GM18861 (cell line): ENCODE results near the gene HOXB1.

Experiments
- ATAC-seq: cut with Tn5 transposase; IDR thresholded peaks from one replicate; pipeline ENCODE4 v1.9.1; 2021; ENCODE audit not compliant: unreplicated experiment

HOXB1 gene

DNA sequence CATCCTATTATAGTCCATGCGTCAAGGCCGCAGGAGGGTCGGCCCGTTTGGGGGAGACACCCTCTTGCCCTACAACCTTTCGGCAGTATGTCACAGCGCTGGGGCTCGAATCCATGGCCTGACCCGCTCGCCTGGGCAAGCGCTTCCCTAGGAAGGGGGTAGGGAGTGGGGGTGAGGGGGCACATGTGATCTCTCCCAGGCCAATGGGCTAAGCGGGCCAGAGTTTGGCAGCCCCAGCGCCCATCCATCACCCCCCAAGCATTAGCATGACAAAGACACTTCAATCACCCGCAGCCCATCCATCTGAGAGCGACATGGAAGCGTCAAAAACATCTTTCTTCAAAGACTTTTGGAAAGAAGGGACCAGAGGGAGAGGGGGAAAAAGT is at the start of gene HOXB1:
Gene HOXB1, minus strand, starts transcription at position 125 of the 386 bp plus-strand sequence. Its CDS starts 107 bp downstream, at position 18.
- ATAC-seq = no peak

DNA sequence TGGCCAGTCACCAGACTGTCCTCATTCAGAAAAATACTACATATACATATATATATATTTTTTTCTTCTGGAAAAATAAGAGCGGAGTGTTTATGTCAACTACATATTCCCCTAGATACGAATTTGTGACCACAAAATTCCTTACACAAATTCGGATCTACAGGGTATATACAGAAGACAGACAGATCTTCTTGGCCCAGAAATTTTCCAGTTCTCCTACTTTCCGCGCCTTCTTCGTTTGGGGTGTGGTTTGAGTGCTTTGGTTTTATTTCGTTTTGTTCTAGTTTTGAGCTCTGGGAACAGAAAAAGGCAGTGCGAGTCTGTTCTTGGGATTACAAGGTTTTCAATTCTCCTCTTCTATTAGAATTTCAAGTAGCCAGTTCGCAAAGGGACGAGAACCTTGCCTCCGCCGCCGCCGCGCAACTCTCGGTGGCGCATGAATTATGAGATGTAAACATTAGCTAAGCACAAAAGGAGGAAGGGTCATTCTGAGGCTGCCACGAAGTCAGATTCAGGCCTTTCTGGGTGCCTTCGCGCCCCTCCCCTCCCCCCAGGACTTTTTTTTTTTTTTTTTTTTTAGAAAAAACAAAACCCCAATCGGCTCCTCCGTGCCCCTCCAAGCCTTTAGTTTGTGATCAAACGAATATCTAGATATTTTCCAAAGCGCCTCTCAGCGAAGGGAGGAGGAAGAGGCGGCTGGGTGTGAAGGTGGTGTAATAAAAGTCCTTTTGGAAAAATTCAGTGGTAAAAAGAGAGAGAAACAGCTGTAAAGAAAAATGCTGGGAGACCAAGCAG is 49.1 kb upstream of the HOXB1 start:
- ATAC-seq = no peak

DNA sequence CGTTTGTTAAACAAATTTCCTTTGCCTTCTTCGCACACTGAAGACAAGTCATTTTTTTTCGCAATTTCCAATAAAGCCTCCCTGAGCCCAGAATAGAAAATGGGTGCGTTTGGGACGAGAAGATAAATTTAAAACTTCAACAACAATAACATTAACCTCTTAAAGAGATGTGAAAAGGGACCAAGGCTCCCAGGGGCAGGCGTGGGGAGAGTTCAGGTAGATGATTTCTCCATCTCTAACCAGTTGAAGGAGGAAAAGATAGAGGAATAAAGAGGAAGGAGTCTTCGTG is 48.6 kb upstream of the HOXB1 start:
- no peak for ATAC-seq

DNA sequence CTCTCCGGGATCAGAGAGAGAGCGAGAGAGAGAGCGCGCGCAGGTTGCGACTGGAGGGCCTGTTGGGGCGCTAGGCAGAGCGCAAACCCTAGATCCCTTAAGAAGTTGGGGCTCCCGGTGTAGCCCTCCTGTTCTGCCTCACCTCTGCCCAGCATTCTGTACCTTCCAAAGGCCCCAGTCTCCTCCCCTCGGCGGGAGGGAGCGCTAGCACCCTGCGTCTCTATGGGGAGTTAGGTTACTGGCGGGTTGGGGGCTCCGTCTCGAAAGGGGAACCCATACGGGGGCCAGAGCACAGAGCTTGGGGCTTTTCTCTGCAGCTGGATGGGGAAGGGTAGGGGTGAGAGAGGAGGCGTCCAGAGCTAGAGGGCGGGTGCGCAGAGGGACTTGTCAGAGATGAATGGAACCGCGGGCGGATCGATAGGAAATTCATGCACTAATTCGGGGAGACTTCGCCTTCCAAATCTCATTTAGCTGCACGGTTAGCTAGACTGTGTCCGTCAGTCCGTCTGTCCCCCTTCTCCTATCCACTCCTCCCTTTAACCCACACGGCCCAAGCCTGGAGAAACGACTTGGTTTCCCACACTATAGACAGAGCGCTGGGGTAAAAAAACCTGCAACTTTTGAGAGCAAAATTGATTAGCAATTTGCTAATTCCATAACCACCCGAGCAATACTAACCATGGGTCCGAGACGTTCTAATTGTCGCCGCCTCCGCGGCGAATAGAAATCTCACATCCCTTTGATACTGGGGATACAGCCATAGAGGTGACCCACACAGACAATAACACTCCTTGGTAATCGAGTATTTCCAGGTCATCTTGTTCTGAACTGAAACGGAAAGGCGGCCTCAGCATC is 48.0 kb upstream of the HOXB1 start:
- ATAC-seq = no peak

DNA sequence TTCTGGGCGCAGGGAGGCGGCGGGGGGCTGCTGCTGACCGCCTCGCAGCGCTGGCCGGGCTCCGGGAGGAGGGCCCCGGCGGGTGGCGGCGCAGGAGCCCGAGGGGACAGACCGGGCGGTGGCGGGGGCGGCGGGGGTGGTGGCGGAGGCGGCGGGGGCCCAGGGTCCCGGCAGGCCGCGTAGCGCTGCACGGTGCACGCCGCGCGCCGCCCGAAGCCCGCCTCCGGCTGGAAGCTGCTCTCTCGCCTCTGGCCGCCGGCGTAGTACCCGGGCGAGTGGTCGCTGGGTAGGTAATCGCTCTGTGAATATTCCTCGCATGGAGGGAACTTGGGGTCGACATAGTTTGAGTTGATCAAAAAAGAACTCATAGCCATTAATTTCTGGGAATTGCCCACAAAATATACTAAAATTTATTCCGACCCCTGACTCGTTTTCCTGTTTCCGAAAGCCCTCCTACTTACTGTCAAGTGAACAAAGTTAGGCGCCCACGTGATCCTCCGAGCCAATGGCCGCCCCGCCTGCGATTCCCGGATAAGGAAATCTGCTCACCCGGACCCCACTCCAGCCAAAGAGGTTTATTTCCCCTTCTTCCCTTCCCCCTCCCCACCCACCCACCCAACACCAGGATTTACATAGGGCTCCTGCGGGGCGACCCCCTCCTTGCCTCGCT is 47.3 kb upstream of the HOXB1 start, which contains the start of gene HOXB4:
Gene HOXB4, minus strand, starts transcription at position 405 of the 670 bp plus-strand sequence. Its CDS starts 31 bp downstream, at position 374.
- ATAC-seq = no peak

DNA sequence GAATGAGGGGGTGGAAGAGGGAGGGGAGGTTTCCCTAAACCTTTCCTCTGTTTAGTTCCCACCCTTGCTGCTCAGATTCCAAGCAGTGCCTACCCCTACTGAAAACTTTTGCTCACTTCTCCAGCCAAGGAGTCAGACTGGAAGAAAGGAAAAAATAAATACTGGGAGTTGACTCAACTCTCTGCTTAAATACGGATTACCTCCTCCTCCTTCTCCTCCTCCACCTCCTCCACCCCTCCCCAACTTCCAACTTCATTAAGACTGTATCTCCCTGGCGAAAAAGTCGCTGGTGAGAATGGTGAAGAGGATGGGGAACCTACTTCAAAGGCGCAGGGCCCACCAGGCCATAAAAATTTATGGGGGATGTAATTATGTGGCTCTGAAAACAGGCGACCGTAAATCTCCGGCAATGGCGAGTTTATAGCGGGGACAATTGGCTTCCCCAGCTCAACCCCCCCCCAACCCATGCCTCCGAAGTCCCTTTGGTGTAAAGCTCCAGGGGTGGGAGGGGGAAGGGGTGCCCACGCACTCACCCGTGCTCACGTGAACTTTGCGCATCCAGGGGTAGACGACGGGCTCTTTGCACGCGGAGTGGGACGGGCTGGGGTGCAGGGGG is 46.6 kb upstream of the HOXB1 start:
- no peak for ATAC-seq

DNA sequence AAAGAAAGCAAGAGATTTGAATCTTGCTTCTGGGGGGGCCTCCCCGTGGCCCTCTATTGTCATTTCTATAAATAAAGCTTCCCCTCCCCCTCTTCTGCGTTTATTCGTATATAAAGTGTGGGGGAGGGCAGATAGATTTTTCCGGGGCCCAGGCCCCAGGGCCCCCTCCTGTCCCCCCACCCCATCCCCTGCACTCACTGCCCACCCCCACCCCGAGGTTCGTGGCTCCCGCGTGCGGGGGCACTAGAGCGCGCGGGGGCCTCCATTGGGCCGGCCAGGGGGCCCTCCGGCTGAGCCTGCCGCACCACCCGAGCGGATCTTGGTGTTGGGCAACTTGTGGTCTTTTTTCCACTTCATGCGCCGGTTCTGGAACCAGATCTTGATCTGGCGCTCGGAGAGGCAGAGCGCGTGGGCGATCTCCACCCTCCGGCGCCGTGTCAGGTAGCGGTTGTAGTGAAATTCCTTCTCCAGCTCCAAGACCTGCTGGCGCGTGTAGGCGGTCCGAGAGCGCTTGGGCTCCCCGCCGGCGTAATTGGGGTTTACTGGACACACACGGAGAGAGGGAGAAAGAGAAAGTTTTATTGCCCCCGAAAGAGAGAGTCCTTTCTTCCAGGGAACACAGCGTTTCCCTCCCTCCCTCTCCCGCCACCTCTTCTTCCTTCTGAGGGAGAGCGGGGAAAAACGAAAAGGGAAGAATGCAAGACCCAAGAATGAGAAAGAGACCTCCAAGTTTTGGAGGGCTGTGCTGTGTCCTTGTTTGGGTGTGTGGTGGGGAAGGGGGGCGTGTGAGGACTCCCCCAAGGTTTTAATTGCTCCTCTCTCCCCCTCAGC is 45.9 kb upstream of the HOXB1 start:
- ATAC-seq = no peak

DNA sequence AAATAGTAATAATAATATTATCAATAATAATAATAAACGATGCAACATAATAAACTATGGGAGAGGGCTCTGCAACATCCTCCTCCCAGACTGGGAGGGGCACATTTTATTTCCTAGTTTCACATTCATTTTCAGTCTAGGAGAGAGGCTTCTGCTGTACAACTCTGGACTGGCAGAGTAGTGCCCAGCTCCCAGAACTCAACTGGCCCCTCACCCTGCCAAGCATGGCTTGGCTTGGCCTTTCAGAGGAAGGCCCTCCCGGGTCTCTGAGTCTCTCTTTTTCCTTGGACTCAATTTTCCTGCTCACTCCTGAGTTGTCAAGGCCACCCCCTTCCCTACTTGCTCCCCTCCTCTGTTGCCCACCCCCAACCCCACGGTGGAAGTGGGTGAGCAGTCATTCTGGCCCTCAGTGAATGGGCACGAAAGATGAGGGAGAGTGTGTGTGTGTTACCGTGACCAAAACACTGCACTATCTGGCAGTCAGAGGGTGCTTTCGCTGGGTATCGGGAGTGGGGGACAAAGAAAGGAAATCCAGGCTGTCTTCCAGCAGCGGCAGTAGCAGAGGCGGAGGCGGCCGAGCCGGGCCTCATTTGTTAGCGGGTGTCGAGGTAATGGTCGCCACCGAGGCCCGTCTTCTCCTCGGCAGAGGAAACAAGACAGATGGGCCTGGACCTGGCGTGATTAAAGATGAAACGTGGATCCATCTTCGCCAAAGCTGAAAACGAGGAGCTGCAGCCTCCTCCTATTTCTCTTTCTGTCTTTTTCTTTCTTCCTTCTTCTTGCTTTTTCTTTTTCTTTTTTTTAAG is 45.1 kb upstream of the HOXB1 start:
- no peak for ATAC-seq

DNA sequence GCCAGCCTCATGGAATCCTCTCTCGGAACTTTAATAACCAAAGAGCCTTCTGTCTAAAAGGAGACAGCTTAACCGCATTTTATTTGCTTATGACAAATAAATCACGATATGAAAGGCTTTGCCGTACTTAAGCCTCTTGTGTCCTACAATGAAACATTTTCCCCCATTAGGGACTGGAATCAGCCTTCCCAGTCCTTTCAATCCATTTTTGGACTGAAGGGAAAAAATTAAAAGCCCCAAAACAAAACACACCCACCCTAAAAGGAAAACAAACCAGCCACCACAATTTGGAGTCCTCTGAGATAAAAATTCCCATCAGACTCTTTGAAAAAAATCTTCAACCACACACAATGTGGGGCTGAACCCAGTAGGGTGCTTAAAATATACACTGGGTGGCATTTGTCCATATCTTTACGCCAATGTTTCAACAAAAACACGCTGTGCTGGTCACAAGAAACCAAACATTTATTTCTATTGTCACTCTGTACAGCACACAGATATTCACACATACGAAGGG is 44.3 kb upstream of the HOXB1 start:
- ATAC-seq = no peak

DNA sequence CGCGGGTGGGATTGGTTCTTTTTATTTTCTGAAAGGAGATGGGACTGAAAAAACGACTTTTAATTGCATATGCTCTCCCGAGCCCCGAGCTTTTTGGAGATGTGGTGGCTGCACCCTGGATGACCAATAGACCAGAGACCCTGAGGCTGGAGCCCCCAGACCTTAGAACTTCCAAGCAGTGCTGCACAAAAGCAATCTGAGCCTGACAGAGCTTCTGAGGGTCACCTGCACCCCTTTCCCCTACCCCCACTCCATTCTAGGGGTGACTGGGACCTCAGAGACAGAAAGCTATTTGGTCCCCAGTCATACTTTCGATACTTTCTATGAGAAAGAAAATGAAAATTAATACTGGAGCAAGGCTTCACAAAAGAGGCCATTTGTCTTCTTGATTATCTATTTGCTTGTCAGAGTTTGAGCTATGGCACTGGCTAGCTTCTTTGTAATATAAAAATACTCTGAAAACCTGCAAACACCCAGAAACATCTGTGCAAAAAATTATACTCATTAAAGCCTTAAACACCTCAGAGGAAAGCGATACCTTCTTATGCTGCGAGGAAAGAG is 43.8 kb upstream of the HOXB1 start:
- ATAC-seq = no peak

DNA sequence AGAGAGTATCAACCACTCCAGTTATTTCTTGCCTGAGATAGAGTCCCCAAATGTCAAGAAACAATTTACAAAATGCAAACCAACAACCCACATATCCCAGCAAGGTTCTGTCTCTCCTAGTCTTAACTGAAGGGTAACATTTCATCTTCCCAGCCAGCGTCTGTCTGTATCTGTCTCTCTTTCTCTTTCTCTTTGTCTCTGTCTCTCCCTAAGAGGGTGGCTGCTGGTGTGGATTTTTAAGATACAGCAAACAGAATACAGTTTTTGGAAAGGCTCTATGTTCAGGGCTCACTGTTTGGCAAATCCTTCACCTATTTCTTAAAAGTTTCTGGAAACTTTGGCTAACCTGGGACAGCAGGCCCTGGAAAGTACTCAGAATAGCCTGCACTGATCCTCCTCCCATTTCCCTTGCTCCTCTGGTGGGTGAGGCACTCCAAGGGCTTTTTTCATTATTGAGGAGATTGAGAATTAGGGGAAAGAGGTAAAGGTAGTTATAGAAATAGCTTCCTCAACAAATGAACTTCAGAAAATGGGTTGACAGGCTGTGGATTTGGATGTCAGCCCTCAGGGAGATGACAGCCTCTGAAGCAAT is 41.1 kb upstream of the HOXB1 start:
- no peak for ATAC-seq

DNA sequence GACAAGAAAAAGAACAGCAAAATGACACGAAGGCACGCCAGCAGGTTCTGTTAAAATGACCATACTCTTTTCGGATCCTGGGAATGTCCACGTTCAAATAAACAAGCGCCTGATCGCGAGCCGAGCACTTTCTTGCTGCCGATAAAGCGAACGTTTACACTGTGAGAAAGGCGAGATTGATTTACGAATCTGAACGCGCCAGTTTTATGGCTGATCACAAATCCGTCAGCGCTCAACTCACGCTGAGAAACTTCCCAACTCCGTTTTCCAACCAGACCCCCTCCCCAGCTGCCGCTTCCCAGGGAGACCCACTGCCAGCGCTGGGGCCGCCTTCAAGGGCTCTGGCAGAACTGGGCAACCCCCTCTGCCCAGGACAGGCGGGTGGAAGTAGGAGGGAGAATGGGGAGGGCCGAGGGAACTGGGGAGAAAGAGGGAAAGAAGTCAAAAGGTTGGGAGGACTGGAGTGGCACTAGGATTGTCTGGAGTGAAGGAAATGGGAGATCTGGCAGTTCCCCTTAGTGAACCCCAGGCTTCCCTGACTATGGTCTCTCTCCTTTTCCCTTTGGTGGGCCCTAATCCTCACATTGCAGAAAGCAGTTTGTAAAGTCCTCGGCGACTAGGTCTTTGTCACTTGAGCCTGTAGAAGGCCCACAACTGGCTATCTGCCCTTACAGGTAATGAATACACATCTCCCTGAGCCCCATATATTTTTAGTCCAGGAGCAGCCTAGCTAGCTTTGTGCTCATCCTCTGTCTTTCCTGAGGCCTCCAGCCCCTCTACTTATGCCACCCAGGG is 40.4 kb upstream of the HOXB1 start:
- no peak for ATAC-seq

DNA sequence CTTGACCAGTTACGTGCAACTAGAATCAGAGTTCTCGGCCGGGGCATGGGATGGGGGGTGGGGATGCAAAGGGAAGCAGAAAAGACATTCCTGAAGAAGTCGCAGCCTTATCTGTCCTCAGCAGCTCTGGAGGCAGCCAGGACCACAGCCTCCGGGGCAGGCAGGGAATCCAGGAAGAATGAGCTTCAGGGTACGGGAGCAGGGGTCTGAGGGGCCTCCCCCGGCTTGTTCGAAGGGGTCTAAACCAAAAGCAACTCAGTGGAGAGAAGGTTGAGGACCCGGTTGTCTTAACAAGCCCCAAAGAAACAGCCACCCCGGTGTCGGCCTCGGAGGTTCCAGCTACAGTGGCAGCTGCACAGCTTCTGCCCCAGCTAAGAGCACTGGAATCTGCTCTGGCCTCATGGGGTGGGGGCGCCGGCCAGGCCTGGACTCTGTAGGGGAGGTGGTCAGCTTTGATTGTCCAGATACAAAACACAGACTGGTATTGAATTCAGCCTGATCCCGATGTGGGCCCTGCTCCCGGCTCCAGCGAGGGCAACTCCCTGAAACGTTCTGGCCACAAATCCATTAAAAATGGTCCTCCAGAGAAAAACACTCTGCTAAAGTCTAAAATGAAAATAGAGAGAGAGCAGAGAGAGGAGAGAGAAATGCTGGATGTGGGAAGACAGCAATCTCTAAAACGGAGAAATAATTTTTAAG is 39.7 kb upstream of the HOXB1 start:
- no peak for ATAC-seq

DNA sequence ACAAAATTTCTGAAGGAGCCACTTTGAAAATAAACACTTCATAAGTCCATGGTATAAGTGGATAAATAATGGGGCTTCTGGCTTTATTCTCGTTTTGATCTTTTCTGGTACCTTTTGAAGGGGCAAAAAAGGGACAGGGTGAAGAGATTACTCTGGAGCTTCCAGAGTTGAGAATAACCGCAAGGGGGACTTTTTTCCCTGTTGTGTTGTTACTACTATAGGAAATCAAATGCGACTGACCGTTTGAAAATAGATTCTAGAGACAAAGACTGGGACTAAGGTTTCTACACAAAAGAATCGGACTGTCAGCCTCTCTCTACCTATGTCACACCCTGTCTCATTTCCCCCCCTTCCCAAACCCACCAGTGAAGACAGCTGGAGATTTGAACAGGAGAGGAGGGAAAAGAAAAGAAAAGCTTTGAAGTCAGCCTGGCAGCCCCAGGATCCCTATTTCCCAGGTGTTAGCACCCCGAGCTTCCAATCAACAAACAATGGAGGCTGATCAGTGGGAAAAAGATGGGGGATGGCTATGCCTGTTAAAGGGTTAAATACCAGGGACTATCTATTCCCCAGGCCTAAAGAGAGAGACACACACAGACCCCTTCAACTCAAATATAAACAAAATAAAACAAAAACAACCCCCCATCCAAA is 39.0 kb upstream of the HOXB1 start:
- no peak for ATAC-seq

DNA sequence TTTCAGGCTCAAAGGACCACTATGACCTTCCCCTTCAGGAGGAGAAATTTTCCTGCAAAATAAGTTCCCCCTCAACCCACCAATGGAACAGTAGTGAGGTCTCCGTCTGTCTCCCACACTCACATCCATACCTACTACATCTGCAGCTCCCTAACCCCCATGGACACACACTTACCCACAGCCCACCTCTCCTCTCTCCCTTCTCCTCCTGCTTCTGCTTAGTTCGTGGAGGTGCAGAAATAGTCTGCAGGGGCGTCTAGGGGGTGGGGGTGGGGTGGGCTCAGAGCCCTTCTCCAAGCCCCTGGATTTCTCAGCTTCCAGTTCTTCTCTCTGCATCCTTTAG is 38.4 kb upstream of the HOXB1 start:
- ATAC-seq = no peak

DNA sequence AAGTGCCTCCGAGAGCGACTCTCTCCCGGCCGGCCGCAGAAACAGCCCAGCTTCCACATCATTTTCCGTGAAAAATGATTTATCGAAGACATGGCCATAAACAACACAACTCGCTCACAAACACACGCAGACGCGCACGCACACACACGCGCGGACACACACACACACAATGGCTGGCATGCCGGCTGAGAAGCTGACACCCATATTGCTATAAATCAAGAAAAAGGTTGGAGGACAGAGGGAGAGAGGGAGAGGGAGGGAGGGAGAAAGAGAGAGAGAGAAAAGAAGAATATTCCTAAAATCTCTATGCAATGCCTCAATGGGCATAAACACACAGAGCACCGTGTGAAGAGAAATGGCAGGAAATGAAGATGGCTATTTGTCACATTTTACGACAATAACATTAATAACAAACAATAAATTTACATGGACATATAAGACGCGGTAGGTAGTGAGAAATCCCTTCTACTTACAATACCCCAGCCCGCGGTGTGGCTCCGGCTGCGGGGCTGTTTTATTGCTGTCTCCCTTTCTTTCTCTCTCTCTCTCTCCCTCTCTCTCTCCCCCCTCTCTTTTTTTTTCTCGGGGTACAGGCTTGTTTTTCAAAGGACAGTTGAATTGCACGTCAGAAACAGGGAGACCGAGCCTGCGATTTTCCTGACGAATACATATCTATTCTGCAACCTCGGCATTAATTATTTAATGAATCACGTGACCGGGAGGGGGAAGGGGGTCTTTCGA is 37.9 kb upstream of the HOXB1 start:
- no peak for ATAC-seq
